ENCODE results near the gene GNB1.

Gene GNB1

DNA sequence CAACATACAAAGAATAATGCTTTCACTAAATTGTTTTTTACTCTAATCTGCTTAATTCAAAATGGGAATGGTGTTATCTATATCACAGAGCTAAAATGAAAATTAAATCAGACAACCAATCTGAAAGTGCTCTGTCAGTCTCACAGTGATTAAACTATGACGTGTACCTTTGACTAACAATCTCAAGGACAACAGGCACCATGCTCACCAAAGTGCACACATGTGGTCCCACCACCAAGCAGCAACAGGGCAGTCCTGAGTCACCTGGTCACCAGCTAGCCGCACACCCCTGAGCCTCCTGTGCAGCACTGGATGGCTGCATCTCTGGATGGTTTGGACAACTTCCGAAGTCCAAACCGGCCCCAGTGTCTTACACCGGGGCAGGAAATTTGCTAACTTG lies 58.1 kb downstream of the GNB1 start:
- DNase-seq (ENCODE audit: low read depth in 1 of 2, low spot score in 1 of 2) = no peak

DNA sequence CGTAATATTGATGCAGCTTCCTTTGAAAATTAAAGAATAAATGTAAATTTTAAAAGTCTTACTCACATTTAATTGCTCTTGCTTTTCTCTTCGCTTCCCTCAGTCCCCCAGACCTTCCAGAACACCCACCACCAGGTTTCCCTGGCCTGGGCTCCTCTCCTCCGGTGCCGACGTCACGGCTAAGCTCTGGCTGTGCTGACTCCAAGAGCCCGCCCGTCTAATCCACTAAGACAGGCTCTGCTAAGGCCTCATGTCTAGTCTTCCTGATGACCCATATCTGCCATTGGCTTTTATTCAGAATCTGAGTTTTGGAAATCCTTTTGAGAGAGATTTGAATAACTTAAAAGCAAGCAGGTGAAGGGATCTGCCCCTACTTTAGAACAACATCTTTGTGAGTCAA lies 58.7 kb downstream of the GNB1 start:
- DNase-seq (ENCODE audit: low read depth in 1 of 2, low spot score in 1 of 2) = no peak

DNA sequence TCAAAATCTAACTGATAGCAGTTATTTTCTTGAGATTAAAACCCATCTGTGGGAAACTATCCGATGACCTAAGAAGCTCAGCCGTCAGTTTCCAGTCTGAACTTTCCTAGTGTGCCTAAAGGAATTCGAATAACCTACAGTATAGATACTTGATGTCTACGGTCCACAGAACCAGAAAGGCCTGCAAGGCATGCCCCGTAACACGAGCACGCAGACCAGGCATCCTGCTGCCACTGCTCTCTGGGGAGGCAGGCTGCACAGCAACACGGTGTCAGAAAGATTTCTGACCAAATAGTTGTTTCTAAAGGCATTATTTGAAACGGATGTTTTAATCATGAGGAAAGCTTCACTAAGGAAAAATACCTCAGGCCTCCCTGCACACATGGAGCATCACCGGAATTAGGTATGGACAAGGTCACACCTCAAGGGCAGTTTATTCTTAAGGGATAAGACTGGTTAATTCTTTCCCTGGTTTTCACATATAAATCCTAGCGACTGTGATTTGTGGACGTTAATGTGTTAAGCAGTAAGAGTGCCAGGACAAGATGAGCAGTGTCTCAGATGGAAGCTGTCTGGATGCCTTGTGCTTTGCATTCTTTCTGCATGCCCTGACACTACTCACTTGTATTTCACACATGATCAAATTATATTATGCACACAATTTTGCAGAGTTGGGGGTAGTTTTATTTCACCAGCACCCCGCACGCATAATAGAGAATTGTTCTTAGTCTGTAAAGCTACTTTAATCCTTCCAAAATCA lies 63.6 kb downstream of the GNB1 start:
- DNase-seq (ENCODE audit: low read depth in 1 of 2, low spot score in 1 of 2) = no peak

DNA sequence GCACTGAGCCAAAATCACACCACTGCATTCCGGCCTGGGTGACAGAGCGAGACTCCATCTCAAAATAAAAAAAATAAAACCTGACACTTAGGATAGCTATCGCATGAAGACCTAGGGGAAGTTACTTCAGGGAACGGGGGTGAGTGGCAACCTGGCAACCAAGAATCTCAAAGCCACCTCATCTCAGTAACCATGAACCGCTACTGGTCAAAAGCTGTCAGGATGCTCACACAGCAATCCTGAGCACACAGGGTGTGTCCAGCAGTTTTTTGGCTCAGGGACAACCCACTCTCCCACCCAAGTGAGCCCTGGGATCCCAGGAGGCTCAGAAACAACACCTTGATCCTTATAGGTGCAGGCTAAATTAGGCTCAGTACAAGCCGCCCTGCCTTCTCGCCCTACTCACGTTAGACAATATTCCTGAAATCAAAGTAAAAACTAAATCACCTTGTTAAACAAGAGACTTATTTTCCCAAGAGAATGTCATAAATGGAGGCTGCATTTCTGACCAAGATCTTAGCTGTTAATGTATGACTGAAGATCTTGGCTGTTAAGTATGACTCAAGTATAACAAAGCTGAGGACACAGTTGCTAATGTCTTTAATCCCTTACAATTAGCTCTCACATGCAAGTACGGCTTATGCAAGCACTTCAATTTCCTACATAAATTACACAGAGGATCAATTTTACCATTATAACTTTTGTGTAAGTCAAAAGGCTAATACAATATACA lies 64.4 kb downstream of the GNB1 start:
- DNase-seq (ENCODE audit: low read depth in 1 of 2, low spot score in 1 of 2) = no peak

DNA sequence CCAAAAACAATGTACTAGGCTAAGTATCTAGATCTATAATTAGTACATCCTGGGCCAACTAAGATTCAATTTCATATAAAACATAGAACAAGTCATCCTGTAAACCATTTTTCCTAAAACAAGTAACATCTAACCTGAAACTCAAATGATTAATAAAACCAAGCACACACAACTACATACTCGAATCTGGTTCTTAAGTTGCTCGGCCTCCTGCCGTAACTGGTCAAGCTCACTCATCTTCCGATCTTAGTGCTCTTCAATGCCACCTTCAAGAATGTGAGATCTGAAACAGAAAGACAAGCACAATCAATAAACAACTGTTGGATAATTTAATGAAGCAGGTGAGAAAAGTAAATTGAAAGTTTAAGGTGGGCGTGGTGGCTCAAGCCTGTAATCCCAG lies 65.7 kb downstream of the GNB1 start:
- no peak for DNase-seq (ENCODE audit: low read depth in 1 of 2, low spot score in 1 of 2)

DNA sequence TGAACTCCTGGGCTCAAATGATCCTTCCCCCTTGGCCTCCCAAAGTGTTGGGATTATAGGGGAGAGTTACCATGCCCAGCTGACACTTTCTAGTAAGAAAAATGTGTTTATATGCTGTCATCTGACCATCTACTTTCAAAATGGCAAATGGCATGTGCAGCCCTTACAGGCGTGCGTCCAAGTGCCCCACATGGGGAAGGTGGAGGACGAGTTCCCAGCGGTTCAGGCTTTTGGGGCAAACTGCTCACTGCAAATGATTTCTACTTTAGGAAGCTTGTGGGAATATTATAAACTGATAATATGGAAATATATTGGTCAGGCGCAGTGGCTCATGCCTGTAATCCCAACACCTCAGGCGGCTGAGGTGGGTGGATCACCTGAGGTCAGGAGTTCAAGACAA lies 71.1 kb downstream of the GNB1 start:
- DNase-seq (ENCODE audit: low read depth in 1 of 2, low spot score in 1 of 2) = no peak

DNA sequence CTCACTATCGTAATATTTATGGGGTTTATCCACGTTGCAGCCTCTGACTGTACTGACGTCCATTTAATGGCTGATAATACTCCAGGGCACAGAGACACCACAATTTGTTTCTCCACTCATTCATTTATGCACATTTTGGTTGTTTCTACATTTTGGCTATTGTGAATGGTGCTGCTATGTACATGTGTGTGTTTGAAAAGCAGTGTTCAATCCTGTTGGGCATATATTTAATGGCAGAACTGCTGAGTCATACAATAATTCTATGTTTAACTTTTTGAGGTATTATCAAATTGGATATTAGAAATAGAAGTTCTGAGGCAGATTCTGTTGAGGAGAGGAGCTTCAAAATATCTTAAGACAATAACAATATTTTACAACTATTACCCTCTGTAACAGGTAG lies 73.7 kb downstream of the GNB1 start:
- no peak for DNase-seq (ENCODE audit: low read depth in 1 of 2, low spot score in 1 of 2)

DNA sequence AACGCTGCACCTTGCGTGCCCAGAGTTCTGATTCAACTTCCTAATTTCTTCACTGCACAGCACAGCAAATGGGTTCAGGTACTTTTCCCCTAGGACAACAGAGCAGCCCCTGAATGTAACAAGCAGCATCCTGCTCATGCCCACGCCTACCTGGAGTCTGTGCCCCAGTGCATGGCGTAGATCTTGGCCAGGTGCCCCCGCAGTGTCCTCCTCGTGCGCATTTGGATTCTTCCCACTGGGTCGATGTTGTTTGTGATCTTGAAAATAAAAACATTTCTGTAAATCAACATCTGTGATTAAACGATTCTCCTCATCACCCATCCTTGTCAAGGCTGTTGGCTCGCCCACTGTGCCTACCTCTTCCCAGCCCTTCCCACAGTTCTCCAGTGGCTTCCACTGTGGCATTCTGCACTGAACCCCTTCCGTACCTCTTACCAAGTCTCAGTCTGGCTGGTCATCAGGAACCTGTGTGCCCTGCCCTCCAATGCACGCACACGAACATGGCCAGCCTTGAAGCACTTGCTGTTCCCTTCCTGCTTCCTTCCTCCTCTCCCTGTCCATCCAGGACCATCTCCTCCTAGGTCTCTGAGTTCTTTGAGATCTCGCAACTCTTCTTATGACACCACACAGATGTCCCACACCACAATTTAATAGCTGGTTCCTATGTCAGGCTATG lies 75.1 kb downstream of the GNB1 start:
- no peak for DNase-seq (ENCODE audit: low read depth in 1 of 2, low spot score in 1 of 2)

DNA sequence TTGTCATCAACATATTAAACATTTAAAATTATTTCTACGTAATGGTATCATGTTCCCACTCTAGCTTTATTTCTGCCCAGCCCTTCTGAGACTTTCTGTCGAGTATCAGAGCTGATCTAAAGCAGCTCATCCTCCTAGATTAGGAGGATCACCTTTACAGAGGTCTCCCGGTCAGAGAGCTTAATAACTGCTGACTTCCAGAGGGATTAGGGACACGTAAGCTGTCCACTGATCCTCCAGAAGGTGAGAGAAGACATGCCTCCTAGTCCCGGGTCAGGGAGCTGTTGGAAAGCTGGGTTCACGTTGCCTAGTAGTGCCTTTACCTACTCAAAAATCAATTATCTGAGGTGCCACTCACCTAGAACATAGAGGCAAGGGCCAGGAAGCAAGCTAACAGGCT lies 81.4 kb downstream of the GNB1 start:
- DNase-seq (ENCODE audit: low read depth in 1 of 2, low spot score in 1 of 2) = no peak

DNA sequence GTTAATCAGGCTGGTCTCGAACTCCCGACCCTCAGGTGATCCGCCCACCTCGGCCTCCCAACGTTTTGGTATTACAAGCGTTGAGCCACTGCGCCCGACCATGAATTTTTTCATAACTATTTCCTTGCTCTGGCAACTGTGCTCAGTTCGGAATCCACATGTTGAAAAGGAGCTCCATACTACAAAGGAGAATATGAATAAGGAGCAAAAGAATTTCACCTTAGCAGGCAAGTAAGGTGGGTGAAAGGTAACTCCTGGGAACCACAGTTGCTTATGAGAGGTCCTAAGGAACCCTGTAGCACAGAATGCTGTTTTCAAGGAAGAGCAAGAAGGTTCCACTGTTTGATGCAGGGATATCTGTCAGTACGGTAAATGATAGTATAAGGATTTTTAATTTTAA lies 82.7 kb downstream of the GNB1 start:
- DNase-seq (ENCODE audit: low read depth in 1 of 2, low spot score in 1 of 2) = no peak

DNA sequence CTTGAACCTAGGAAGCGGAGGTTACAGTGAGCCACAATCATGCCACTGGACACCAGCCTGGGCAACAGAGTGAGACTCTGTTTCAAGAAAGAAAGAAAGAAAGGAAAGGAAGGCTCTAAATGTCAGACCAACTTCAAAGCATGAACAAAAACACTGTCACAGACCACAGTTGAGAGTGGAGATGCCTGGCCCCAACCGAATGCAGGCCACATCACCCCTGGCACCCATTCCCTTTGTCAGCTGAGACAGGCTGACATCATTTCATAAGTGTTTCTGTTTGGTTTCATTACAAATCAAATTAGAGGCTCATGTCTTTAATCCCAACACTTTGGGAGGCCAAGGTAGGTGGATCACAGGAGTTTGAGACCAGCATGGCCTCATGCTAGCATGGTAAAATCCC lies 84.0 kb downstream of the GNB1 start:
- DNase-seq (ENCODE audit: low read depth in 1 of 2, low spot score in 1 of 2) = no peak

DNA sequence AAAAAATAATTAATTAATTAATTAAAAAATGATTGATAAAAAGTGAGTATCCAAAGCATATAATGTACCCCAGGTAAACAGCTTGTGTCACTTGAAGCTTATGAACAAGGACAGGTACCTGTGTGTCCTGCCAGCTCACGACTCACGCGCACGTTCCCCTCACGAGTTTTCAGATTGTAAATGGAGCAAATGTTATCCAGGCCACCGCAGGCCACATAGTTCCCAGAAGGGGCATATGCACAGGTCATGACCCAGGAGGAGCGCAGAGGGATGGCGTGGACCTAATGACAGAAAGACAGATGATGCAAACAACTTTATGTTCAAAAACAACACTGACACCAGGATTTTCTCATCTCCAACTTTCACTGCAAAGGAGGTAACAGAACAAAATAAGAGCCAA lies 86.6 kb downstream of the GNB1 start:
- no peak for DNase-seq (ENCODE audit: low read depth in 1 of 2, low spot score in 1 of 2)

DNA sequence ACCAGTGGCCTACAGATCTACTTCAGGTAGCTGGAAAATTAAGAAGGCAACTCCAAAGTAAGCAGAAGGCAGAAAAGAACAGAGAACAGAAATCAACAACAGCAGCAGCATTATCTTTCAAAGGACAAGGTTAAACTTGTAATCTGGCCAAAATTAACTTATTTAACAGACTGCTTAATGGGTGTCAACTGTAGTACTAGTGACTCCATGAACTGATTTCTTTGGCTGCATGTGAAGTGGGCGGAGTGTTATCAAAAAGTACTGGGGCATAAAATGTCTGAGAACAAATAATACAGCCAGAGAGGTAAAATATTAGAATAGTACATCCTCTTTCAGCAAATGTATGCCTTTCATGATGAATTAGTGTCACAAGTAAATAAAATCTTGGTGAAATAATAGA lies 88.0 kb downstream of the GNB1 start:
- no peak for DNase-seq (ENCODE audit: low read depth in 1 of 2, low spot score in 1 of 2)

DNA sequence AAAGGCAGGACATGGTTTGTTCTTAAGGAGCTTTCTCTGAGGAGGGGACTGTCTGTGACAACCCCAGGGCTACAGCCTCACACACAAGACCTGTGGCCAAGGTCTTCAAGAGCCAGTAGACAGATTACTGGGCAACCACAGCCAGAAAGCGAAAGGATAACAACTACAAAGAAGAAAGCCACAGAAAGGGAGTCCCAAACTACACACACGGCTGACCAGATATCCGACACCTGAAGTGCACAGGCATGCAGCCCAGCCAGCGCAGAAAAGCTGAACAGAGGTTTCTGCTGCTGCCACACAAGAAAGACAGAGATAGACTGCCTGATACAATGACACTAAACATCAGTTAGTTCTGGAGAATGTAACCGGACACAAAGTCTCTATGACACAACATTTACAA lies 91.2 kb downstream of the GNB1 start:
- no peak for DNase-seq (ENCODE audit: low read depth in 1 of 2, low spot score in 1 of 2)

DNA sequence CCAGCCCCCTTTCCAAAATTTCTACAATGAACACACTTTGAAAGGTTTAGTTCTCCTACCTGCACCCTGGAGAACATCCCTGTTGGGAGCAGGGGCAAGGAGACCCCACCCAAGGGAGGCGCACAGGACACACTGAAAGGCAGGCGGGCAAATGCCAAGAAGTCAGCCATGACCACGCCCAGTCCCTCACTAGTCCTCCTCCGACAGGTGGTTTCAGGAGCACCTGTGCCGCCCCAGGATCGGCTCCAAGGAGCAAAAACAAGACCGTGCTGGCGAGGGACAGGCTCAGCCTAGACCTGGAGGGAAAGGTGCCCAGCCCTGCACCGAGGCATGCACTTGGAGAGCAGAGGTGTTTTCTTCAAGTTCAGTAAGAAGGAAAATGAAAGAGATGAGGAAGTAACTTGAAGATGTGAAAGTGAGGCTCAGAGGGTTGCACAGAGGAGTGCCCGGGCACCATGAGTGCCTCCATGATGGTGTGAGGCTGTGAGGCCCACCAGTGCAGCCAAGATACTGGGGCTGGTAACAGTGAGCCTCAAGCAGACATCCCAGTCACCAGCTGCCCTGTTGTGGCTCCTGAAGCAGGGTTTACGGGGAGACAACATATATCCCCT lies 93.1 kb downstream of the GNB1 start:
- DNase-seq (ENCODE audit: low read depth in 1 of 2, low spot score in 1 of 2) = no peak

DNA sequence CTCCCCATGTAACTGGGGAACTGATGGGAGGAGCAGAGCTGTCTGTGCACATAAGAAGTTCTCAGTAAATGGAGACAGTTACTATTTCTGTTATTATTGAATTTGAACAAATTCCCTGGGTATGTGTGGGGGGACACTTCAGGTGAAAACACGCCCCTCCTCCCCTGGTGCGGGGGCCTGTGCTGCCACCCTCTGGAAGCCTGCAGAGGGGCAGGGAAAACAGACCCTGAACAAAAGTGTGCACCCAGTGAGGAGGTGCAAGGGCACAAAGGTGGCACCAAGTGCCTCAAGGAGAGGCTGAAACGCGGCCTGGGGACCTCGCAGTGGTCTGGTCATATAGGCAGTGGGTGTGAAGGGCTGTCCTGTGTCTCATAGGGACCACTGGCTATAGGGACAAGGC lies 94.4 kb downstream of the GNB1 start:
- no peak for DNase-seq (ENCODE audit: low read depth in 1 of 2, low spot score in 1 of 2)

DNA sequence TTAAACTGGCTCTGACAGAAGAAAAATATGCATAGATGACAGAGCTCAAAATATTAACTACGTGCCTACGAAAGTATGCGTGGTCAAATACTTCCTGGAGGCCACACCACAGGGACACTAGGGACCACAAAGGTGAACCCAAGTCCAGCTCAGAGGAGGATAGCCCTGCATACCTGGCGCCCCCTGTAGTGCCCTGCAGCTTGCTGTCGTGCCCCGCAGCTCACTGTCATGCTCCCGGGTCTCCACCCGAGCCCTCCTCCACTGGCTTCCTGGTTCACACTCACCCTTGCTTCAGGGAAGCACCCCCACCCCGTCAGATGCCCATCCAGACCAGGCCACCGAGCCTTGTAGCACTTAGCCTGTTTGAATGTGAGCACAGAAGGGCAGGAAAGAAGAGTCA lies 95.9 kb downstream of the GNB1 start:
- no peak for DNase-seq (ENCODE audit: low read depth in 1 of 2, low spot score in 1 of 2)

DNA sequence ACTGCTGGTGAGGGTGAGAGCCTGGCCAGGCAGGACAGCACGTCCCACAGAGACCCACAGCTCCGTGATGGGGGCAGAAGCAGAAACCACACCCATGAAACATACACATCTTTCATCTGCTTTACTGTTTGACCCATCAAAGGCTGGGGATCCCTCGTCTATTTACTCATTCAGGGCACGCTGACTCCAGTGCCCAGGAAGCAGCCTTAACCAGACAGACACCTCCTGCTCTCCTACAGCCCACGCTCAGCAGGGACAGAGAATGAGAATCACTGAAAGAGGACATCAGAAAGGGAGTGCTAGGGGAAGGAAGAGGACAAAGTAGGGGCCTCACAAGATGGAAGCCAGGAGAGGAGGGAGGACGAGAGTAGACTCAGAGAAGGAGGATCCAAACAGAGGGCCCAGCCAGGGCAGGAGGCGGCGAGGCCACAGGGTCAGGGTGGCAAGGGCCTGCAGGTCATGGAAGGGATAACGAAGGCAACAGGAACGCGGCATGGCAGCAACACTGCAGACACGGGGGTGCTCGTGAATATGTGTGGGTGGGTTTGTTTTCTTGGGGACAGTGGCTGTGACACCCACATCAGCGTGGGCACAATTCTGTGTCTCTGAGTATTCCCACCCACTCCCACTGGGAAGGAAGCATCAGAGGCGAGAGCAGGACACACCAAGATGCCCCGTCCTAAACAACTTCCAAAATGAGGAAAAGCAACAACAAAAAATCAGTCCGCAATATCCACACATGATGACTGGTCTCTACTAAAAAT lies 97.2 kb downstream of the GNB1 start:
- DNase-seq (ENCODE audit: low read depth in 1 of 2, low spot score in 1 of 2) = no peak

DNA sequence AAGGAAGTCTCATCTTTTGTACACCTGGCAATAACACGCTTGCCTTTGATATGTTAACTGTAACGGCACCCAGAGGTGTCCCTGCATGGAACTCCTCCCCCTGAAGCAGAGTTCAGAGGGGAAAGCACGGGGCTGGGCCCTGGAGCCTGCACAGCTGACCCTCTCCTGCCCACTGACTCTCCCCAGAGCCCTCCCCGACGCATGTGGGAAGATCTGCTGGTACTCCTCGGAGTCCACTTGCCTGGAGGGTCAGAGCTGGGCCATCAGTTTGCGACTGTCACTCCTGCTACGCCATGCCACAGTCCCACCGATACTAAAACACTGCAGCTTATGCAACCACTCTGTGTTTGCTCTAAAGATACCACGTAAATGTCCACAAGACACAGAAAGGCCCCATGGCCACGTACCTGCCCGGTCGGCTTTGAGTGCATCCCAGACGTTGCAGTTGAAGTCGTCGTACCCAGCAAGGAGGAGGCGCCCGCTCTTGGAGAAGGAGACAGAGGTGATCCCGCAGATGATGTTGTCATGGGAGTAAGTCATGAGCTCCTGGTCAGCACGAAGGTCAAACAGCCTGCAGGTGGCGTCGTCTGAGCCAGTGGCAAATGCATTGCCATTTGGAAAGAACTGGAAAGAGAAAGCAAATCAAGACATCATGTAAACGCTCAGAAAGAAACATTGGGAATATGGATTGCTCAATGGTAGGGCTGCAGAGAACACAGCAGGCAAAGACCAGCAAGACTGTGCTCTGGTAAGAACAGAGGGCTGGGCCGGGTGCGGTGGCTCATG lies 102.0 kb downstream of the GNB1 start:
- DNase-seq (ENCODE audit: low read depth in 1 of 2, low spot score in 1 of 2) = no peak

DNA sequence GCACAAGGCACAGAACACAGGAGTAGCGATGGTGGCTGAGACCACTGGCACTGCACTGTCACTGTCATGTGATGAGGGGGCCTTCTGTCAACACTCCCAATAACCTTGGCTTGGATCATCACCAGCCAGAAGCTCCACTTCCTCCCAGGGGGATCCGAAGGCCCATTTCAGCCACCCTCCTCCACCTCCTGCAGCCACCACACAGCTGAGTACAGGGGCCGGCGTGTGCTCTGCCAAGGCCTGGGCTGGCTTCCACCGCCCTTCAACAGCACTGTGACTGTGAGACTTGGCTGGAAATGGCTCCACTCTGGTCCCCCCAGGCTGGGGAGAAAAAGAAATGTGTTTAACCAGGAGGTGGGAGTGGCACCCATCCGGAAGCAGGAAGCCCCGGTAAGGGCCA lies 102.8 kb downstream of the GNB1 start:
- no peak for DNase-seq (ENCODE audit: low read depth in 1 of 2, low spot score in 1 of 2)

Measured in stimulated activated CD4-positive, alpha-beta T cell treated with anti-CD3 and anti-CD28 coated beads, Interleukin-15, amount 100 ng/mL, for 1 hour (primary cell).